H1 (cell line): ENCODE measurements around the gene ARHGAP42. TPM values are rescaled to one million over a fixed set of nuclear protein-coding genes. Genes with fewer than 3 reads are reported as not detected.

Source experiments
- CTCF ChIA-PET: fragments of 300-600 bp; sonication (Branson Sonifier 250); formaldehyde crosslinking; loops from one replicate; lab custom pipeline; 2021; ENCODE audit not compliant: partially characterized antibody; lab: Charles Lee
- POLR2A ChIA-PET: fragments of 300-600 bp; sonication (Branson Sonifier 250); formaldehyde crosslinking; loops from one replicate; lab custom pipeline; 2021; ENCODE audit warnings: inconsistent platforms; ENCODE audit not compliant: partially characterized antibody; lab: Charles Lee
- DNase-seq, 2 experiments: peaks; one replicate each; pipeline versions ENCODE4 v3.0.0 to v3.0.0-alpha.2; 2010 to 2022; ENCODE audit warnings: low spot score in 2 of 2, low read depth in 1 of 2, mixed read lengths in 1 of 2
- FAIRE-seq: peaks from 2 replicates; lab custom pipeline; 2011; peaks lifted over from hg19 to GRCh38; lab: Jason Lieb, UNC
- H2AFZ ChIP-seq: 2 replicates; pipeline ENCODE4 v1.8.1; 2012; ENCODE audit warnings: low read length, inconsistent platforms
- H2AK5ac ChIP-seq: 2 replicates; pipeline ENCODE4 v1.6.1; 2013; ENCODE audit warnings: low read depth, low read length
- H2BK120ac ChIP-seq: replicated peaks from 2 replicates; pipeline ENCODE3; 2013; ENCODE audit warnings: low read depth, low read length, inconsistent platforms
- H2BK12ac ChIP-seq: 2 replicates; pipeline ENCODE4 v1.6.1; 2013; ENCODE audit warnings: low read depth, low read length
- H2BK15ac ChIP-seq: 2 replicates; pipeline ENCODE4 v1.6.1; 2013; ENCODE audit warnings: low read length
- H2BK20ac ChIP-seq: 2 replicates; pipeline ENCODE4 v1.6.1; 2013; ENCODE audit warnings: low read length
- H2BK5ac ChIP-seq: 2 replicates; pipeline ENCODE4 v1.6.1; 2013; ENCODE audit warnings: low read depth, low read length
- H3K14ac ChIP-seq: 2 replicates; pipeline ENCODE4 v1.6.1; 2013; ENCODE audit warnings: inconsistent platforms; ENCODE audit not compliant: insufficient read length
- H3K18ac ChIP-seq: 2 replicates; pipeline ENCODE4 v1.6.1; 2013; ENCODE audit warnings: low read length; ENCODE audit errors: extremely low read depth
- H3K23ac ChIP-seq: 2 replicates; pipeline ENCODE4 v1.6.1; 2013; ENCODE audit warnings: inconsistent platforms; ENCODE audit not compliant: insufficient read length
- H3K23me2 ChIP-seq: 2 replicates; pipeline ENCODE4 v1.6.1; 2013; ENCODE audit warnings: low read depth, low read length
- H3K27ac ChIP-seq: 2 replicates; pipeline ENCODE4 v1.6.1; 2011; ENCODE audit warnings: low read depth, low read length, inconsistent platforms
- H3K27me3 ChIP-seq, 4 experiments: replicated peaks in 1 of 4; 1 replicate in 1 of 4; 2 replicates in 3 of 4; pipeline versions ENCODE4 v1.6.1 to v1.8.1; 2011 to 2013; ENCODE audit warnings: low read length in 3 of 4, mild to moderate bottlenecking in 3 of 4, inconsistent platforms in 2 of 4, mixed read lengths in 2 of 4, moderate library complexity in 1 of 4; ENCODE audit not compliant: control insufficient read depth in 3 of 4, insufficient read depth in 3 of 4; ENCODE audit errors: extremely low read depth in 1 of 4
- H3K36me3 ChIP-seq, 4 experiments: 2 replicates each; pipeline versions ENCODE4 v1.6.1 to v1.8.1; 2011 to 2013; ENCODE audit warnings: mild to moderate bottlenecking in 4 of 4, low read length in 3 of 4, moderate library complexity in 2 of 4, control low read depth in 1 of 4, inconsistent platforms in 1 of 4; ENCODE audit not compliant: insufficient read depth in 4 of 4, control insufficient read depth in 2 of 4
- H3K4ac ChIP-seq: replicated peaks from 2 replicates; pipeline ENCODE3; 2013; ENCODE audit warnings: low read length, low read depth, mixed read lengths, inconsistent platforms; ENCODE audit not compliant: insufficient read length
- H3K4me1 ChIP-seq, 4 experiments: replicated peaks in 1 of 4; 1 replicate in 1 of 4; 2 replicates in 3 of 4; pipeline versions ENCODE4 v1.6.1 to v1.8.1; 2011 to 2013; ENCODE audit warnings: low read length in 3 of 4, inconsistent platforms in 2 of 4, mixed read lengths in 1 of 4; ENCODE audit not compliant: insufficient read depth in 4 of 4, control insufficient read depth in 3 of 4
- H3K4me2 ChIP-seq, 2 experiments: 2 replicates each; pipeline versions ENCODE4 v1.6.1 to v1.8.1; 2011 to 2013; ENCODE audit warnings: low read depth in 2 of 2, low read length in 2 of 2, control low read depth in 1 of 2, inconsistent platforms in 1 of 2, mild to moderate bottlenecking in 1 of 2; ENCODE audit not compliant: insufficient read depth in 1 of 2
- H3K4me3 ChIP-seq, 4 experiments: fragments of 200-600, 300-600 bp in 1 of 4; sonication (generic), shearing (Covaris generic), sonication (Bioruptor Twin) in 1 of 4; 2 replicates each; pipeline versions ENCODE4 v1.5.1 to v1.8.1; 2011 to 2016; ENCODE audit warnings: low read length in 4 of 4, low read depth in 3 of 4, control low read depth in 2 of 4, inconsistent platforms in 2 of 4, mild to moderate bottlenecking in 2 of 4, mixed read lengths in 1 of 4, moderate library complexity in 1 of 4; ENCODE audit not compliant: insufficient read depth in 2 of 4; ENCODE audit errors: extremely low read depth in 1 of 4
- H3K56ac ChIP-seq: replicated peaks from 2 replicates; pipeline ENCODE3; 2013; ENCODE audit warnings: low read depth, mild to moderate bottlenecking, mixed read lengths, low read length, inconsistent platforms; ENCODE audit not compliant: insufficient read length
- H3K79me1 ChIP-seq: 2 replicates; pipeline ENCODE4 v1.6.1; 2013; ENCODE audit warnings: low read depth, low read length, control low read depth
- H3K79me2 ChIP-seq, 2 experiments: 2 replicates each; pipeline versions ENCODE4 v1.6.1 to v1.8.1; 2012 to 2013; ENCODE audit warnings: low read length in 2 of 2, mild to moderate bottlenecking in 2 of 2, inconsistent platforms in 1 of 2; ENCODE audit not compliant: insufficient read depth in 2 of 2, control insufficient read depth in 1 of 2
- H3K9ac ChIP-seq, 4 experiments: replicated peaks in 1 of 4; 1 replicate in 1 of 4; 2 replicates in 3 of 4; pipeline versions ENCODE4 v1.6.1 to v1.8.1; 2011 to 2013; ENCODE audit warnings: low read depth in 3 of 4, low read length in 3 of 4, control low read depth in 2 of 4, mild to moderate bottlenecking in 2 of 4, moderate library complexity in 2 of 4, inconsistent platforms in 1 of 4; ENCODE audit errors: extremely low read depth in 1 of 4
- H3K9me3 ChIP-seq, 2 experiments: 2 replicates each; pipeline versions ENCODE4 v1.6.1 to v1.8.1; 2012 to 2013; ENCODE audit warnings: mild to moderate bottlenecking in 2 of 2, moderate library complexity in 2 of 2, control low read depth in 1 of 2, inconsistent platforms in 1 of 2, low read depth in 1 of 2, low read length in 1 of 2, mixed read lengths in 1 of 2; ENCODE audit not compliant: insufficient read depth in 2 of 2
- H4K20me1 ChIP-seq, 2 experiments: replicated peaks in 1 of 2; 2 replicates each; pipeline versions ENCODE3 to v1.8.1; 2011 to 2013; ENCODE audit warnings: inconsistent platforms in 2 of 2, low read length in 2 of 2, mild to moderate bottlenecking in 1 of 2; ENCODE audit not compliant: insufficient read depth in 2 of 2, control insufficient read depth in 1 of 2
- H4K5ac ChIP-seq: 2 replicates; pipeline ENCODE4 v1.6.1; 2013; ENCODE audit warnings: low read length, low read depth, mixed read lengths, inconsistent platforms; ENCODE audit not compliant: insufficient read length
- H4K8ac ChIP-seq: 2 replicates; pipeline ENCODE4 v1.8.0; 2013; ENCODE audit warnings: mild to moderate bottlenecking, moderate library complexity, low read length, inconsistent platforms; ENCODE audit not compliant: insufficient read depth; ENCODE audit errors: extremely low read depth
- H4K91ac ChIP-seq: replicated peaks from 2 replicates; pipeline ENCODE3; 2013; ENCODE audit warnings: low read length, mixed read lengths, inconsistent platforms; ENCODE audit not compliant: insufficient read length
- BRCA1 ChIP-seq: IDR thresholded peaks from 2 replicates; pipeline ENCODE4 v1.6.1; 2012; ENCODE audit warnings: low read depth, low read length, improper control_type of control experiment
- CBX8 ChIP-seq: fragments of 300-800, 300-1000 bp; sonication (generic); IDR thresholded peaks from 2 replicates; pipeline ENCODE4 v1.7.1; 2016; ENCODE audit warnings: low read depth, low read length, borderline replicate concordance
- CHD2 ChIP-seq: IDR thresholded peaks from 2 replicates; pipeline ENCODE4 v1.6.1; 2012; ENCODE audit warnings: low read length, improper control_type of control experiment
- EP300 ChIP-seq, 2 experiments: IDR thresholded peaks; 1 replicate in 1 of 2; 2 replicates in 1 of 2; pipeline ENCODE4 v1.6.1; 2011 to 2012; ENCODE audit warnings: low read depth in 2 of 2, low read length in 2 of 2, mild to moderate bottlenecking in 2 of 2, borderline replicate concordance in 1 of 2, inconsistent platforms in 1 of 2, moderate library complexity in 1 of 2
- HDAC2 ChIP-seq, 2 experiments: fragments of 300-600 bp in 1 of 2; sonication (generic) in 1 of 2; IDR thresholded peaks; 2 replicates each; pipeline ENCODE4 v1.6.1; 2011 to 2012; ENCODE audit warnings: low read depth in 2 of 2, low read length in 2 of 2, mild to moderate bottlenecking in 2 of 2, moderate library complexity in 2 of 2, borderline replicate concordance in 1 of 2, inconsistent platforms in 1 of 2
- JUND ChIP-seq: IDR thresholded peaks from 2 replicates; pipeline ENCODE4 v1.6.1; 2011; ENCODE audit warnings: mild to moderate bottlenecking, improper control_type of control experiment, low read length
- PHF8 ChIP-seq: fragments of 200-600 bp; sonication (generic); conservative IDR thresholded peaks from 2 replicates; pipeline ENCODE4 v1.7.1; 2012; ENCODE audit warnings: low read depth, mild to moderate bottlenecking, inconsistent platforms, low read length, moderate library complexity
- POLR2A ChIP-seq, 2 experiments: IDR thresholded peaks; 1 replicate in 1 of 2; 2 replicates in 1 of 2; pipeline ENCODE4 v1.6.1; 2011; ENCODE audit warnings: low read depth in 2 of 2, low read length in 2 of 2, mild to moderate bottlenecking in 2 of 2; ENCODE audit errors: control extremely low read depth in 1 of 2
- RNF2 ChIP-seq: fragments of 200-900, 300-1000 bp; sonication (generic); IDR thresholded peaks from 2 replicates; pipeline ENCODE4 v1.7.1; 2016; ENCODE audit warnings: borderline replicate concordance, low read depth, mild to moderate bottlenecking, antibody characterized with exemption, low read length; ENCODE audit not compliant: poor library complexity, severe bottlenecking; ENCODE audit errors: missing control alignments
- TAF1 ChIP-seq: IDR thresholded peaks from 2 replicates; pipeline ENCODE4 v1.6.1; 2011; ENCODE audit warnings: mild to moderate bottlenecking, low read depth, low read length
- WGBS, 2 experiments: shearing (Covaris generic) in 1 of 2; methylation state at CpG; one replicate each; pipeline versions ENCODE4 v1.1.6 to v1.1.7; 2013 to 2015; ENCODE audit warnings: low lambda C conversion rate in 2 of 2, mixed read lengths in 2 of 2, inconsistent platforms in 1 of 2, low coverage in 1 of 2, missing lambda C conversion rate in 1 of 2; ENCODE audit not compliant: insufficient replicate concordance in 2 of 2, insufficient coverage in 1 of 2, insufficient read length in 1 of 2; ENCODE audit errors: extremely low coverage in 1 of 2, missing lambda C conversion rate in 1 of 2; 5-methylcytosine and 5-hydroxymethylcytosine counted together
- polyA plus RNA-seq, 7 experiments: library from polyadenylated mRNA; depleted of rRNA in 3 of 7; stranded (reverse) in 5 of 7; unstranded in 2 of 7; fragments of >200 nt in 5 of 7; fragments of 200-250 nt in 2 of 7; gene quantifications; 1 replicate in 5 of 7; 2 replicates in 1 of 7; 4 replicates in 1 of 7; pipeline versions ENCODE4 v1.2.1 to v1.2.3, GENCODE V29; 2011 to 2013; ENCODE audit warnings: missing spikeins in 2 of 7, mixed read lengths in 2 of 7
- total RNA-seq: library from RNA; stranded (reverse); fragmentation: NEBNext Ultra II Directional; extraction: Animal tissue kit (Norgen Biotek cat#: 25700); gene quantifications from 2 replicates; pipeline ENCODE4 v1.2.1, GENCODE V29; 2021
- TF ChIP-seq, protein P1 (sequence below): IDR thresholded peaks from 2 replicates; pipeline ENCODE4 v1.6.1; 2012; ENCODE audit warnings: inconsistent platforms

The ARHGAP42 gene
- total and polyA plus RNA-seq, 2 of the 8 experiments (the other 6 are each of a cell fraction or from before 2014, with no cell fraction given), result 22.2 to 33.5 TPM

DNA sequence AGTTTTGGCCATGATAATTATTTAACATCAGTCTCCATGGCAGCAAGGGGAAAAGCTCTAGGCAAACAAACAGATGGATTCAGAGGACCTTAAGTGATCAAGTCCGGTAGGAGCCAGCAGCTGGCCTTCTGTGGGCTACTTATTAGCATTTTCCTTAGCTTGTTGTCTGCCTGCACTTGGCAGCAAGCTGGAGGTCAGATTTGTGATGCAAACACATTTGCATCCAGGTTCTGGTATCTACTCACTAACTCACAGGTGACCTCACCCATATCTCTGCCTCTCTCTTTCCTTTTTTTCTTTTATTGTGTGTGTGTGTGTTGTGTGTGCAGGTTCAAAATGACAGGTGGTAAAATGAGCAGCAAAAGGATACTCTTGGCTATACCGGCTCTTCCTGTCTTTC is 32.3 kb downstream of the ARHGAP42 start:
- peak overlapping the region; percentile 59; the same call in 1 of the 2 replicates for H2AK5ac ChIP-seq
- no peak overlapping the region for H3K56ac ChIP-seq
- peak overlapping the region in 1 of 4 experiments; percentile 17; a peak in 2 of 8 replicates for H3K4me3 ChIP-seq
- H3K79me2 ChIP-seq, result peaks cover 5 to 80% of the 10 kb centered on the region in 2 experiments; a peak in 3 of 4 replicates
- peak overlapping the region; percentile 0; the same call in 1 of the 2 replicates for H2BK20ac ChIP-seq
- CTCF ChIA-PET, result interaction anchor here (1.3 to 1.5 kb wide), 3 partner anchors 12 to 38 kb away, joined by 4 to 6 read pairs (median 4); no protein-coding TSS in a partner anchor
- no peak overlapping the region for H3K4ac ChIP-seq
- peak overlapping the region; percentile 78 for H3K27ac ChIP-seq
- no peak overlapping the region for H3K14ac ChIP-seq
- no peaks in the 10 kb centered on the region for H3K27me3 ChIP-seq
- no peaks in the 10 kb centered on the region; the same call in 1 of the 2 replicates for H3K79me1 ChIP-seq
- FAIRE-seq, result peak; percentile 92
- H3K9me3 ChIP-seq, result no peaks in the 10 kb centered on the region
- H3K4me1 ChIP-seq, result peaks cover 0 to 24% (median 10%) of the 10 kb centered on the region in 4 experiments
- POLR2A ChIA-PET, result interaction anchor here (1.4 to 1.5 kb wide), 2 partner anchors 8 to 34 kb away, joined by 3 read pairs; no protein-coding TSS in a partner anchor
- no peak overlapping the region for H2BK15ac ChIP-seq
- H4K8ac ChIP-seq, result no peak overlapping the region
- WGBS, 2 experiments, result 17% methylated on average over 2 of the region's 2 CpGs; no CpG with 5 or more reads in 1 of the 2 experiments
- peak overlapping the region; percentile 53 to 63 for H3K4me2 ChIP-seq
- H2BK5ac ChIP-seq, result peak overlapping the region; percentile 81
- no peak overlapping the region for H2AFZ ChIP-seq
- H4K20me1 ChIP-seq, result no peaks in the 10 kb centered on the region
- H3K18ac ChIP-seq, result no peak overlapping the region
- no peaks in the 10 kb centered on the region for H3K36me3 ChIP-seq
- H3K23me2 ChIP-seq, result no peaks in the 10 kb centered on the region
- peak in 1 of 2 experiments; percentile 19 for DNase-seq
- no peak overlapping the region for H2BK120ac ChIP-seq
- H4K5ac ChIP-seq, result peak overlapping the region; percentile 13
- H3K9ac ChIP-seq, result peak overlapping the region in 3 of 4 experiments; percentile 31 to 43 (median 31); a peak in 4 of 7 replicates
- H2BK12ac ChIP-seq, result peak overlapping the region; percentile 45; the same call in 1 of the 2 replicates
- no peak overlapping the region for H3K23ac ChIP-seq
- H4K91ac ChIP-seq, result no peak overlapping the region
- TF ChIP-seq JUND, result no peak
- peak in 1 of 2 experiments; percentile 15; a peak in 1 of 3 replicates for TF ChIP-seq EP300 (IDR thresholded peaks at IDR 0.05; ENCODE audit: borderline replicate concordance in 1 of 2, low read depth in 2 of 2, low read length in 2 of 2)
- TF ChIP-seq POLR2A (IDR thresholded peaks at IDR 0.05; ENCODE audit: control extremely low read depth in 1 of 2, low read depth in 2 of 2, low read length in 2 of 2), result no peak; a peak in 1 of 3 replicates
- no peak for TF ChIP-seq PHF8
- peak; percentile 10; the same call in 1 of the 2 replicates for TF ChIP-seq TAF1
- TF ChIP-seq RNF2, result no peak
- TF ChIP-seq CBX8, result no peak
- TF ChIP-seq BRCA1, result no peak
- TF ChIP-seq, protein P1, sequence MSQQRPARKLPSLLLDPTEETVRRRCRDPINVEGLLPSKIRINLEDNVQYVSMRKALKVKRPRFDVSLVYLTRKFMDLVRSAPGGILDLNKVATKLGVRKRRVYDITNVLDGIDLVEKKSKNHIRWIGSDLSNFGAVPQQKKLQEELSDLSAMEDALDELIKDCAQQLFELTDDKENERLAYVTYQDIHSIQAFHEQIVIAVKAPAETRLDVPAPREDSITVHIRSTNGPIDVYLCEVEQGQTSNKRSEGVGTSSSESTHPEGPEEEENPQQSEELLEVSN, result no peak
- TF ChIP-seq HDAC2 (IDR thresholded peaks at IDR 0.05; ENCODE audit: borderline replicate concordance in 1 of 2, low read depth in 2 of 2, low read length in 2 of 2), result 0 out of 4 replicates have a peak, but pooled peaks of 1 of the 2 experiments have one; percentile 60
- TF ChIP-seq CHD2, result no peak
